GM12878 (cell line): ENCODE data around the gene SERPINA4. TPM values are rescaled to one million over a fixed set of nuclear protein-coding genes. Genes with fewer than 3 reads are reported as not detected.

ENCODE experiments used
- ATAC-seq: fragments of 200-7000 bp; cut with Tn5 transposase; 3 replicates; pipeline ENCODE4 v1.9.1; 2020; ENCODE audit warnings: mild to moderate bottlenecking, moderate library complexity
- BruUV-seq: library from RNA; stranded (reverse); fragments of 400-500 nt; replicated peaks from 2 replicates; lab custom pipeline; 2021; lab: Mats Ljungman, UMichigan
- CTCF ChIA-PET: fragments of 300-600 bp; sonication (Branson Sonifier 250); formaldehyde crosslinking; extraction: SDS; loops from one replicate; lab custom pipeline; 2021; ENCODE audit warnings: inconsistent platforms; lab: Yijun Ruan, JAX
- POLR2A ChIA-PET: fragments of 350-600 bp; formaldehyde crosslinking; extraction: SDS; loops from one replicate; lab custom pipeline; 2021; ENCODE audit warnings: inconsistent platforms; lab: Charles Lee
- RAD21 ChIA-PET: fragments of 300-600 bp; sonication (Branson Sonifier 250); formaldehyde crosslinking; loops from one replicate; lab custom pipeline; 2023; ENCODE audit warnings: antibody characterized with exemption; ENCODE audit not compliant: unreplicated experiment; lab: Charles Lee
- SMC1A ChIA-PET: fragments of 300-600 bp; sonication (Branson Sonifier 250); formaldehyde crosslinking; loops from one replicate; lab custom pipeline; 2023; ENCODE audit not compliant: unreplicated experiment, uncharacterized antibody; lab: Charles Lee
- DNase-seq: peaks from one replicate; pipeline ENCODE4 v3.0.0-alpha.2; 2011; ENCODE audit warnings: low read depth, low spot score
- FAIRE-seq: peaks from 3 replicates; lab custom pipeline; 2011; peaks lifted over from hg19 to GRCh38; lab: Jason Lieb, UNC
- H2AFZ ChIP-seq: 2 replicates; pipeline ENCODE4 v1.6.0; 2011; ENCODE audit warnings: low read depth, low read length, control low read depth; ENCODE audit not compliant: control insufficient read depth
- H3K27ac ChIP-seq: 2 replicates; pipeline ENCODE4 v1.5.1; 2011; ENCODE audit warnings: control low read depth; ENCODE audit not compliant: control insufficient read depth, insufficient read depth
- H3K27me3 ChIP-seq, 2 experiments: replicated peaks in 1 of 2; 2 replicates each; pipeline versions ENCODE4 v1.6.0 to v1.6.1; 2011; ENCODE audit warnings: low read length in 1 of 2; ENCODE audit not compliant: control insufficient read depth in 2 of 2, insufficient read depth in 2 of 2
- H3K36me3 ChIP-seq, 2 experiments: 2 replicates each; pipeline ENCODE4 v1.5.1; 2011; ENCODE audit warnings: low read length in 1 of 2; ENCODE audit not compliant: control insufficient read depth in 2 of 2, insufficient read depth in 2 of 2
- H3K4me1 ChIP-seq: 2 replicates; pipeline ENCODE4 v1.6.1; 2011; ENCODE audit warnings: mild to moderate bottlenecking, low read length, moderate library complexity, mixed read lengths; ENCODE audit not compliant: control insufficient read depth, insufficient read depth
- H3K4me2 ChIP-seq: 2 replicates; pipeline ENCODE4 v1.6.0; 2011; ENCODE audit warnings: control low read depth; ENCODE audit not compliant: control insufficient read depth, insufficient read depth
- H3K4me3 ChIP-seq: fragments of 200-600 bp; sonication (generic); 2 replicates; pipeline ENCODE4 v1.5.1; 2016
- H3K79me2 ChIP-seq: 2 replicates; pipeline ENCODE4 v1.6.0; 2011; ENCODE audit warnings: low read length; ENCODE audit not compliant: control insufficient read depth, insufficient read depth
- H3K9ac ChIP-seq: 2 replicates; pipeline ENCODE4 v1.8.0; 2011; ENCODE audit warnings: low read length, control low read depth, mixed read lengths; ENCODE audit not compliant: control insufficient read depth, insufficient read depth
- H3K9me3 ChIP-seq: replicated peaks from 3 replicates; pipeline ENCODE4 v1.5.1; 2011; ENCODE audit warnings: mild to moderate bottlenecking, low read length; ENCODE audit not compliant: control insufficient read depth, insufficient read depth
- H4K20me1 ChIP-seq: 2 replicates; pipeline ENCODE4 v1.6.0; 2011; ENCODE audit not compliant: control insufficient read depth, insufficient read depth
- BACH1 ChIP-seq: fragments of 450-650 bp; IDR thresholded peaks from 2 replicates; pipeline ENCODE4 v1.6.1; 2017; ENCODE audit warnings: mild to moderate bottlenecking, borderline replicate concordance
- CBX5 ChIP-seq: sonication (generic); IDR thresholded peaks from 2 replicates; pipeline ENCODE4 v1.6.1; 2016; ENCODE audit warnings: low read depth, moderate library complexity, mild to moderate bottlenecking, inconsistent platforms
- DPF2 ChIP-seq: fragments of 450-650 bp; IDR thresholded peaks from 2 replicates; pipeline ENCODE4 v1.6.1; 2017; ENCODE audit warnings: mild to moderate bottlenecking
- IRF3 ChIP-seq: fragments of 450-650 bp; IDR thresholded peaks from 2 replicates; pipeline ENCODE4 v1.6.1; 2014; ENCODE audit warnings: mild to moderate bottlenecking
- POLR2AphosphoS2 ChIP-seq: IDR thresholded peaks from 2 replicates; pipeline ENCODE4 v1.6.1; 2011; ENCODE audit warnings: low read depth, mild to moderate bottlenecking, low read length, improper control_type of control experiment, moderate library complexity
- SIX5 ChIP-seq: IDR thresholded peaks from 2 replicates; pipeline ENCODE4 v1.6.1; 2011; ENCODE audit warnings: mild to moderate bottlenecking, low read depth, low read length, moderate library complexity; ENCODE audit not compliant: severe bottlenecking
- SUZ12 ChIP-seq: fragments of 200-600 bp; sonication (generic); IDR thresholded peaks from one replicate; pipeline ENCODE4 v1.6.1; 2018; ENCODE audit warnings: antibody characterized with exemption, mild to moderate bottlenecking; ENCODE audit not compliant: unreplicated experiment
- TAF1 ChIP-seq: IDR thresholded peaks from 2 replicates; pipeline ENCODE4 v1.6.1; 2011; ENCODE audit warnings: mild to moderate bottlenecking, low read depth, low read length, borderline replicate concordance
- TBL1XR1 ChIP-seq: IDR thresholded peaks from 2 replicates; pipeline ENCODE4 v1.6.1; 2012; ENCODE audit warnings: low read depth, low read length, improper control_type of control experiment
- USF2 ChIP-seq: IDR thresholded peaks from 2 replicates; pipeline ENCODE4 v1.6.1; 2011; ENCODE audit warnings: low read depth, low read length, improper control_type of control experiment, borderline replicate concordance
- WGBS: methylation state at CpG from one replicate; pipeline ENCODE4 v1.1.6; 2016; ENCODE audit warnings: low lambda C conversion rate; ENCODE audit not compliant: insufficient replicate concordance, insufficient coverage; ENCODE audit errors: missing lambda C conversion rate; 5-methylcytosine and 5-hydroxymethylcytosine counted together
- in situ Hi-C: fragments of 300-500 bp; cut with MboI; formaldehyde crosslinking; loops from 9 replicates; pipeline ENCODE4 v1.14.3; 2018; ENCODE audit warnings: mixed read lengths
- intact Hi-C: fragments of 100-400 bp; cut with micrococcal nuclease; formaldehyde crosslinking; loops from one replicate; pipeline ENCODE4 v1.14.2; 2022; ENCODE audit not compliant: unreplicated experiment
- polyA plus RNA-seq, 11 experiments: library from polyadenylated mRNA; depleted of rRNA in 4 of 11; unstranded in 6 of 11; stranded (reverse) in 5 of 11; fragments of >200 nt; fragmentation: Nextera tagmentation in 4 of 11; fragmentation: Illumina TruSeq in 1 of 11; extraction: Ambion mirVana in 4 of 11; extraction: Trizol in 1 of 11; gene quantifications; 1 replicate in 1 of 11; 2 replicates in 10 of 11; pipeline versions ENCODE4 v1.2.1 to v1.2.3, GENCODE V29; 2011 to 2016; ENCODE audit warnings: inconsistent platforms in 2 of 11, missing spikeins in 2 of 11, low read depth in 1 of 11
- total RNA-seq, 4 experiments: library from RNA; depleted of rRNA in 3 of 4; stranded (reverse); fragments of >200 nt in 3 of 4; fragmentation: Illumina TruSeq in 1 of 4; extraction: Trizol in 1 of 4; gene quantifications; 2 replicates each; pipeline versions ENCODE4 v1.2.1 to v1.2.3, GENCODE V29; 2013 to 2021
- TF ChIP-seq, protein P1 (sequence below): IDR thresholded peaks from 2 replicates; pipeline ENCODE4 v1.6.1; 2011; ENCODE audit warnings: mild to moderate bottlenecking, low read depth, low read length, moderate library complexity; ENCODE audit not compliant: insufficient replicate concordance

Gene SERPINA4
- total and polyA plus RNA-seq, 10 of the 15 experiments (the other 5 are each of a cell fraction or from before 2014, with no cell fraction given) = 0.13 TPM; not detected in 9

GRCh38 chr14:94544726-94545125 lies 16.5 kb upstream of the SERPINA4 start:
- Histone ChIP-seq H3K27ac (no peak overlapping the region), H3K36me3 (no peaks in the 10 kb centered on the region), H3K9me3 (no peaks in the 10 kb centered on the region; the same call in 2 of the 3 replicates), H3K4me2 (no peak overlapping the region), H3K4me1 (peaks cover 3% of the 10 kb centered on the region; the same call in 1 of the 2 replicates)
- RAD21 ChIA-PET = no interaction called here
- no peak for DNase-seq
- BruUV-seq = no TSS peak
- TF ChIP-seq SUZ12 = no peak
- TF ChIP-seq, protein P1, sequence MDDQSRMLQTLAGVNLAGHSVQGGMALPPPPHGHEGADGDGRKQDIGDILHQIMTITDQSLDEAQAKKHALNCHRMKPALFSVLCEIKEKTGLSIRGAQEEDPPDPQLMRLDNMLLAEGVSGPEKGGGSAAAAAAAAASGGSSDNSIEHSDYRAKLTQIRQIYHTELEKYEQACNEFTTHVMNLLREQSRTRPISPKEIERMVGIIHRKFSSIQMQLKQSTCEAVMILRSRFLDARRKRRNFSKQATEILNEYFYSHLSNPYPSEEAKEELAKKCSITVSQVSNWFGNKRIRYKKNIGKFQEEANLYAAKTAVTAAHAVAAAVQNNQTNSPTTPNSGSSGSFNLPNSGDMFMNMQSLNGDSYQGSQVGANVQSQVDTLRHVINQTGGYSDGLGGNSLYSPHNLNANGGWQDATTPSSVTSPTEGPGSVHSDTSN = no peak
- TF ChIP-seq POLR2AphosphoS2 = no peak
- no peak for TF ChIP-seq CBX5
- no peak for TF ChIP-seq TBL1XR1
- TF ChIP-seq DPF2 = no peak
- TF ChIP-seq IRF3 = no peak
- no peak for TF ChIP-seq BACH1
- no peak for TF ChIP-seq TAF1
- no peak for TF ChIP-seq USF2
- no peak for TF ChIP-seq SIX5
- TF ChIP-seq, all 136 proteins: peak for 0
- Histone ChIP-seq H3K79me2 (no peaks in the 10 kb centered on the region), H3K9ac (no peak overlapping the region), H3K27me3 (peaks cover 0 to 4% of the 10 kb centered on the region in 2 experiments; a peak in 2 of 4 replicates), H3K4me3 (no peak overlapping the region), H4K20me1 (no peaks in the 10 kb centered on the region), H2AFZ (no peak overlapping the region)
- WGBS = 48% methylated on average over 7 of the region's 7 CpGs
- POLR2A ChIA-PET = interaction anchor here (0.6 kb wide), 1 partner anchor 219 kb away, joined by 3 read pairs; no protein-coding TSS in a partner anchor
- FAIRE-seq (no peak), ATAC-seq (no peak)
- CTCF ChIA-PET = no interaction called here
- SMC1A ChIA-PET = no interaction called here
- in situ Hi-C loops (loop anchor here (5.0 kb wide), 1 partner anchor 112 kb away; no protein-coding TSS in a partner anchor), intact Hi-C loops (no loop called here)
